DMS 273 treated with DMSO at 0.1 percent for 48 hours (cell line): ENCODE data around the gene SOCS6.
"Not testable (repeated sequence)": the region's sequence is repeated elsewhere in the genome, so short reads cannot be mapped to it uniquely, and the experiment has no call there.

Experiments
- DNase-seq: peaks from one replicate; lab custom pipeline; 2025; lab: John Stamatoyannopoulos, UW

Gene SOCS6

DNA sequence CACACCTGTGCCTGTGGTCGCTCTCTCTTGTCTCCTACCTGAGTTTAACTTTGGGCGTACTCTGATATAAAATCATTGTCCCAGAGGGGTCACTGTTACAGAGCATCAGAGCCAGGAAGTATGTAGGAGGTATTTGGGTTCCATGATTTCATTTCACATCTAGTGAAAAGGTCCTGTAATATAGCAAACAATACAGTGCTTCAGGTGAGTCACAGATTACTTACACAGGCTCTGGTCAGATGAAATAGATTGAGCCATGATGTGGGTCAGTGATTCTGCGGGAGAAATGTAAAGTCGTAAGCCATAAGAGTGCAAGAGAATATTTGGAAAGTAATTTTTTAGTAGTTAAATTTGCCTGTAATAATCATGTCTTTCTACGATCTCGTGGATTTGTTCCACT, 70.2 kb downstream of the SOCS6 start:
- DNase-seq, result no peak

DNA sequence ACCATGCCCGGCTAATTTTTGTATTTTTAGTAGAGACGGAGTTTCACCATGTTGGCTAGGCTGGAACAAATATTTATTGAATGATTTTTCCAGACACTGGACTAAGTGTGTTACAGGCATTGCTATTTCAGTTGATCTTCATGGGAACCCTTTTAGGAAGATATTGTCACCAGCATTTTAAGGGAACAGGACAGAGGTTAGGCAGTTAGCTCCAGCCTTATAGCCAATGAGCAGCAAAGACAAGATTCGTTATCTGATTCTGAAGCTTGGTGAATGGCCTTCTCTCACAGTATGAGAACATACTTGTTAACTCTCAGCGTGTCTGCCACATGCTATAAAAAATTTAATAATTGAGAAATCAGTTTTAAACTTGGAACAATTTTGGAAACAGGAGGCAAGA, 73.4 kb downstream of the SOCS6 start:
- DNase-seq, result no peak

DNA sequence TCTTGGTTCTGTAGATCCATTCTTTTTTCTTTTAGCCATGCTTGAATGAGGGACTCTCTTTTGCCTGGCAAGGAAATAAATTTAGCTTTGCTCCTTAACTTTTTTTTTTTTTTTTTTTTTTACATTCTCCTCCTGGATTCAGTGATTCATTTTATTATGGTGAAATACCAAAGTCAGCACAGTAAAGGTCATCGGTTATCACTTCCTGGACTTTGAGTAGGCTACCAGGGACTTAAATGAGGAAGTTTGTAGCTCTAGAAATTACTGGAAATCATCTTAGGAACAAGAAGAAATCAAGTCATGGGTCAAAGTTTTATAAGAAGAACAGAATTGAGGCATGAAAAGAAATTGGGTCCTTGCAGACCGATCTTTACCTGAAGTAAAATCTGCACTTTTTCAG, 75.0 kb downstream of the SOCS6 start:
- DNase-seq, result no peak

- DNase-seq, result no peak
These were observed 76.5 kb downstream of the SOCS6 start for GRCh38 chr18:70365361-70365760.

- no peak for DNase-seq
These were observed 77.3 kb downstream of the SOCS6 start for GRCh38 chr18:70366174-70366573.

DNA sequence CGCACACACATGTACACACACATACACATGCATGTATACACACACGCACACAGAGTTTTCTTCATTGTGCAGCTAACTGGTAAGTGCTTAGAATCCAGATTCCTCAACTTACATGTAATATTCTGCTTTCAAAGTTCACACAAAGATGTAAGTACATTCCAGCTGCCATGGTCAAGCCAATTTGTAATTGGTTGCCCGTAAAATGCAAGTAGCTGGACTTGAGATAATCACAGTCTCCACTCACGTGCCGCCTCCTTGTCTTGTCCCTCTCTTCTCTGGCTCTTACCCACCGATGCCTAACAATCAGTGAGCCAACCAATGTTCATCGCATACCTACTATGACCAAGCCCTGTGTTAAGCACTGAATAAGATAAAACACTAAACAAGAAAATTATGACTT, 77.8 kb downstream of the SOCS6 start:
- DNase-seq, result no peak

DNA sequence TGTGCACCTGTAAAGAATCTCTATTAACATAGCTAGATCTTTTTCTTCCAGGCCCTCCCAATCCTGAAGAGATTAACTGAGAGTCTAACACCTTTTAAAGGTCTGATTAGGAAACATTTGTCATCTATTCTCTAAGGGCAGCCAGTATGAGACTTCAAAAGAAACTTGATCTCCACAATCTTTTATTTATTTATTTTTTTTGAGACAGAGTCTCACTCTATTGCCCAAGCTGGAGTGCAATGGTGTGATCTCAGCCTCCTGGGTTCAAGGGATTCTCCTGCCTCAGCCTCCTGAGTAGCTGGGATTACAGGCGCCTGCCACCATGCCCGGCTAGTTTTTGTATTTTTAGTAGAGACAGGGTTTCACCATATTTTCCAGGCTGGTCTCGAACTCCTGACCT, 78.5 kb downstream of the SOCS6 start:
- DNase-seq, result not testable (repeated sequence)

DNA sequence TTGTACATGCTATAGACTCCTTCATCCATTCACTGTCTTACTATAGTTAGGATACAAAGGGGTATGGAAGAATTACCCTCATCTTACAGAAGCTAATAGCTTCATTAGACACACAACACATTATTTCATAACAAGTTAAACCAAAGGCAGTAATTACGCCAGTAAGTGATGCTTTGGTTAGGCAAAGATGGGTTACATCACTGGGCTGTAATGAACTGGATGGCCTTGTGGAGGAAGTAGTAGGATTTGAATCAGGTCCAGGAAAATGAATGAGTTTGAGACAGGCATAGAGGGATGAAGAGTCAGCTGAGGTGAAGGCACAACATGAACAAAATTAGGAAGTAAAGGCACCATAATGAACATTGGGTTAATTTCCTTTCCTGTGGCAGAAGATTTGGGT, 80.1 kb downstream of the SOCS6 start:
- DNase-seq, result no peak

GRCh38 chr18:70370762-70371733, 82.2 kb downstream of the SOCS6 start:
- no peak for DNase-seq

DNA sequence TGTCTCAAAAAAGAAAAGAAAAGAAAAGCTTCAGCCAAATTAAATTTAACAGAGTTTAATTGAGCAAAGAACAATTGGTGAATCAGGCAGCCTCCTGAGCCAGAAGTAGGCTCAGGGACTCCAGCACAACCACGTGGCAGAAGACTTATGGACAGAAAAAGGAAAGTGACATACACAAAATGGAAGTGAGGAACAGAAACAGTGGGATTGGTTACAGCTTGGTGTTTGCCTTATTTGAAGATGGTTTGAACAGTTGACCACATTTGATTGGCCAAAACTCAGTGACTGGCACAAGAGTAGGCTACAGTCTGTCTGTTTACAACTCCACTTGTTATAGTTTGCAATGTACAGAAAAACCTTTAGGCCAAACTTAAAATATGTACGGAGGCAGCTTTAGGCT, 83.1 kb downstream of the SOCS6 start:
- DNase-seq, result no peak

DNA sequence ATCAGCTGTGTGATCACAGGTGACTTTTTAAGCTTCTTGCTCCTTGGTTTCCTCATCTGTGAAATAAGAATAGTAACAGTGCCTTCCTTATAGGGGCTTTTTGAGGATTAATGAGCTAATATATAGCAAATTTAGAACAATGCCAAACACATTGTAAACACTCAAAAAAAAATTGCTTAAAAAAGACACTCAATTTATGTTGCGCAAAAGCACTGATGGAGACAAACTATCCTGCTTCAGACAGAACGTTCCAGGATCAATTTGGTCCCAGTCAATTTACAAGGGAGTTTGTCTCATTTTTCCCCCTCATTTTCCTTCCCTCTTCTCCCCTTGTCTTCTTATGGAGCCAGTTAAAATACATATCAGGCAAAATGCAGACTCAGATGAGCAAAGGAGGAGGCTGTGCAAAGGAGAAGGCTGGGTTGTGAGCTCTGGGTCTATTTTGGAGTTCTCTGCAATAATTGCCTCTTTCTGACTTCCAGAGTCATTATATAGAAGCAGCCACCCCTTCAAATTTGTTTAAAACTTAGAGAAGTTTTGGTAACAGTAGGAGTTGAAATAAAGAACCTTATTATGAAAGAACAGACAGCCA, 83.7 kb downstream of the SOCS6 start:
- DNase-seq, result no peak

DNA sequence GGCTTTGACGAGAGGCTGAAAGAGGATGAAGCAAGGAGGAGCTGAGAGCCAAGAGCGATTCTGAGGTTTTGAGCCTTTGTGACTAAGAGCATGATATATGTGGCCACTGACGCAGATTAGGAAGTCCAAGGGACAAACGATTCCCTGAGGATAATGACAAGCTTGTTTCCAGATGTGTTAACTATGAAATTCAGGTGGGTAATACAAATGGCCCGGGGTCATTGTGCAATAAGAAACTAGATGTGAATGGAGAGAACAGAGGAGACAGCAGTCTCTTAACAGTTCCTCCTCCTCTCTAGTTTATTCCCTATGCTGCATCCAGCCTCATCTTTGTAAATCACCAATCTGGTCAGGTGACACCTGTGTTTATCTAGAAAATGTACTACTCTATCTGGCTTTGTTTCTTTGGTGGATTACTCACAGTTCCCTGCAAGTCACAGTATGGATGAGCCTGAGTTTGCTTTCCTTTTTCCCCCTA, 84.2 kb downstream of the SOCS6 start:
- no peak for DNase-seq

DNA sequence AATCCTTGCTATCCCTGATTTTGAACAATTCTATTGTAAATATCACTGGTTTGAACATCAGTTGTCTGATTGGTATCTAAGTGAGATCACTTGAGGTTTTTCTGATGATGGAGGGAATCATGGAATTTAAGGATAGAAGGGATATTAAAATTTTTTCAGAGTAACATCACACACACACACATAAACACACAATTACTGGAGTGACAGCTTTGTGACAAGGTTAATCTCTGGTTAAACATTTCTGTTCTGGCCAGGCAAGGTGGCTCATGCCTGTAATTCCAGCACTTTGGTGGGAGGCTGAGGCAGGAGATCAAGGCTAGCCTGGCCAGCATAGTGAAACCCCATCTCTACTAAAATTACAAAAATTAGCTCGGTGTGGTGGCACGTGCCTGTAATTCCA, 85.3 kb downstream of the SOCS6 start:
- DNase-seq, result no peak

GRCh38 chr18:70376137-70376913, 87.5 kb downstream of the SOCS6 start:
- no peak for DNase-seq

- DNase-seq, result no peak
These were observed 88.0 kb downstream of the SOCS6 start for GRCh38 chr18:70376914-70377258.

- no peak for DNase-seq
These were observed 88.5 kb downstream of the SOCS6 start for GRCh38 chr18:70377317-70377799.

DNA sequence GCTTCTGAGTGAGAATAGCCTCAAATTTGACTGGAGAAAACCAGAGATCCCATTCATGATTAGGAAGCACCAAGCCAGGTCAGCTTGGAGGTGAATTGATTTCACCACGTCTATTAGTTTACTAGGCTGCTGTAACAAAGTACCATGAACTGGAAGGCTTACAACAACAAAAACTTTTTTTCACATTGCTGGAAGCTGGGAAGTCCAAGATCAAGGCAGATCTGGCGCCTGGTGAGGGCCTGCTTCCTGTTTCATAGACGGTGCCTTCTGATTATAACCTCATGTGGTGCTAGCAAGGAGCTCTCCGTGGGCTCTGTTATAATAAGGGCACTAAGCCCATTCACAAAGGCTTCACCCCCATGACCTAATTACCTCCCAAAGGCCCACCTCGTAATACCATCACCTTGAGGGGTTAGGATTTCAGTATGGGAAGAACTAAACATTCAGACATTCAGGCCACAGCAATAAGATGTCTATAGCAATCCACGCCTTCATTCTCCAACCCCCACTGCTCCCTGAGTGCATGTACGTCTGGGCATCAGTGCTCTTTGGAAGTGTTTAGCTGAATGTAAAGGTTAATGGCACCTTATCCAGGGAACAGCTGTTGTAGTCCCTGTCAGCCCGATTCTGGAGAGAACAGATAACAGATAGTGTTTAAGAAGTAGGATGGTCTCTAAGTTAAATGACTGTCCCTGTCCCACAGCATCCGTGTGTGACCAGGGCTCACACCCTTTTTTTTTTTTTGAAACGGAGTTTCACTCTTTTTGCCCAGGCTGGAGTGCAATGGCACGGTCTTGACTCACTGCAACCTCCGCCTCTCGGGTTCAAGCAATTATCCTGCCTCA, 89.2 kb downstream of the SOCS6 start:
- DNase-seq, result no peak
